HG03280 (cell line): ENCODE data around the gene DLX5.

Source experiments
- ATAC-seq: cut with Tn5 transposase; IDR thresholded peaks from one replicate; pipeline ENCODE4 v1.9.1; 2021; ENCODE audit warnings: mild to moderate bottlenecking, moderate library complexity; ENCODE audit not compliant: unreplicated experiment

DLX5 gene

GRCh38 chr7:97006055-97006815 lies 18.4 kb downstream of the DLX5 start:
- ATAC-seq = no peak

- no peak for ATAC-seq
Observed at GRCh38 chr7:97005183-97006054, 19.2 kb downstream of the DLX5 start, which contains the start of gene DLX6. DLX6 (plus strand) TSS chr7:97005553; CDS start chr7:97005978, 425 bp downstream.

GRCh38 chr7:97004247-97005182 lies 20.1 kb downstream of the DLX5 start:
- no peak for ATAC-seq

GRCh38 chr7:97003262-97004246 lies 21.1 kb downstream of the DLX5 start:
- no peak for ATAC-seq

- ATAC-seq = no peak
Observed at GRCh38 chr7:97002555-97003261, 21.9 kb downstream of the DLX5 start.

GRCh38 chr7:97001656-97002554 lies 22.7 kb downstream of the DLX5 start:
- ATAC-seq = no peak

- no peak for ATAC-seq
Observed at GRCh38 chr7:97001221-97001620, 23.4 kb downstream of the DLX5 start.

GRCh38 chr7:96998744-96999143 lies 25.9 kb downstream of the DLX5 start:
- no peak for ATAC-seq

- no peak for ATAC-seq
Observed at GRCh38 chr7:96998333-96998732, 26.3 kb downstream of the DLX5 start.

- no peak for ATAC-seq
Observed at GRCh38 chr7:96997512-96998032, 27.1 kb downstream of the DLX5 start.

- no peak for ATAC-seq
Observed at GRCh38 chr7:96996958-96997511, 27.6 kb downstream of the DLX5 start.

- no peak for ATAC-seq
Observed at GRCh38 chr7:96996111-96996957, 28.3 kb downstream of the DLX5 start.

GRCh38 chr7:96995406-96996110 lies 29.1 kb downstream of the DLX5 start:
- ATAC-seq = no peak

GRCh38 chr7:96993980-96994379 lies 30.7 kb downstream of the DLX5 start:
- ATAC-seq = no peak

- ATAC-seq = no peak
Observed at GRCh38 chr7:96993094-96993865, 31.4 kb downstream of the DLX5 start.
